Measurements from ENCODE around the gene DIP2B.

The DIP2B gene

GRCh38 chr12:50611021-50611744, 106.4 kb downstream of the DIP2B start:
- Histone ChIP-seq H4K20me1 (ENCODE audit: insufficient read depth) (no peaks in the 10 kb centered on the region), H3K4me2 (no peak overlapping the region), H3K27me3 (ENCODE audit: insufficient read depth, low read depth) (no peaks in the 10 kb centered on the region), H3K9ac (no peak overlapping the region), H3K36me3 (ENCODE audit: insufficient read depth) (no peaks in the 10 kb centered on the region), H3K4me1 (ENCODE audit: low read depth, poor library complexity, severe bottlenecking) (no peaks in the 10 kb centered on the region), H3K79me2 (ENCODE audit: insufficient read depth, low read depth) (no peaks in the 10 kb centered on the region), H3K27ac (no peak overlapping the region), H2AFZ (ENCODE audit: low read depth) (no peak overlapping the region), H3K4me3 (IDR thresholded peaks at IDR 0.05; ENCODE audit: insufficient read depth, low read depth, low read length) (no peak overlapping the region)
- TF ChIP-seq, protein P1, sequence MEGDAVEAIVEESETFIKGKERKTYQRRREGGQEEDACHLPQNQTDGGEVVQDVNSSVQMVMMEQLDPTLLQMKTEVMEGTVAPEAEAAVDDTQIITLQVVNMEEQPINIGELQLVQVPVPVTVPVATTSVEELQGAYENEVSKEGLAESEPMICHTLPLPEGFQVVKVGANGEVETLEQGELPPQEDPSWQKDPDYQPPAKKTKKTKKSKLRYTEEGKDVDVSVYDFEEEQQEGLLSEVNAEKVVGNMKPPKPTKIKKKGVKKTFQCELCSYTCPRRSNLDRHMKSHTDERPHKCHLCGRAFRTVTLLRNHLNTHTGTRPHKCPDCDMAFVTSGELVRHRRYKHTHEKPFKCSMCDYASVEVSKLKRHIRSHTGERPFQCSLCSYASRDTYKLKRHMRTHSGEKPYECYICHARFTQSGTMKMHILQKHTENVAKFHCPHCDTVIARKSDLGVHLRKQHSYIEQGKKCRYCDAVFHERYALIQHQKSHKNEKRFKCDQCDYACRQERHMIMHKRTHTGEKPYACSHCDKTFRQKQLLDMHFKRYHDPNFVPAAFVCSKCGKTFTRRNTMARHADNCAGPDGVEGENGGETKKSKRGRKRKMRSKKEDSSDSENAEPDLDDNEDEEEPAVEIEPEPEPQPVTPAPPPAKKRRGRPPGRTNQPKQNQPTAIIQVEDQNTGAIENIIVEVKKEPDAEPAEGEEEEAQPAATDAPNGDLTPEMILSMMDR (conservative IDR thresholded peaks at IDR 0.05; ENCODE audit: low read depth, low read length), result no peak

GRCh38 chr12:50612882-50613281, 108.1 kb downstream of the DIP2B start:
- Histone ChIP-seq H3K4me2 (no peak overlapping the region), H4K20me1 (ENCODE audit: insufficient read depth) (no peaks in the 10 kb centered on the region), H3K9ac (no peak overlapping the region), H3K4me3 (IDR thresholded peaks at IDR 0.05; ENCODE audit: insufficient read depth, low read depth, low read length) (no peak overlapping the region), H3K36me3 (ENCODE audit: insufficient read depth) (no peaks in the 10 kb centered on the region), H3K27ac (no peak overlapping the region), H2AFZ (ENCODE audit: low read depth) (no peak overlapping the region), H3K27me3 (ENCODE audit: insufficient read depth, low read depth) (no peaks in the 10 kb centered on the region), H3K4me1 (ENCODE audit: low read depth, poor library complexity, severe bottlenecking) (no peaks in the 10 kb centered on the region), H3K79me2 (ENCODE audit: insufficient read depth, low read depth) (no peaks in the 10 kb centered on the region)
- TF ChIP-seq, protein P1 (conservative IDR thresholded peaks at IDR 0.05; ENCODE audit: low read depth, low read length), result no peak

DNA sequence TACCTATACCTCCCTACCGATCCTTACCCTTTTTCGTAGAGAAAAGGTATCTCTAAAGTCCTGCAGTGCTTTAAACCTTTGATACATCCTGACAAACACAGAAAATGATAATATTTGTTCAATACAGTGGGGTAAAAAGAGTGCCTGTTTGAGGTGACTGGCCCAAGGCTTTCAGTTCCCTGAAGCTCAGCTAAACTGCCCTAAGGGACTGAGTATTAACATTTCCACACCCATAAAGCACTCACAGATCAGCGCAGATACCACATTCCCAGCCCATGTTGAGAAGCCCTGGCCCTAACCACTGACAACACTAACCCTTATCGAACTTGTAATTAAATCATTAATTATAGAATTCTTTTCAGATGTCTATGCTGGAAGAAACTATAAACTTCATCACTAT, 108.7 kb downstream of the DIP2B start:
- TF ChIP-seq, protein P1 (conservative IDR thresholded peaks at IDR 0.05; ENCODE audit: low read depth, low read length), result no peak
- Histone ChIP-seq H2AFZ (ENCODE audit: low read depth) (no peak overlapping the region), H3K9ac (no peak overlapping the region), H3K79me2 (ENCODE audit: insufficient read depth, low read depth) (no peaks in the 10 kb centered on the region), H3K4me3 (IDR thresholded peaks at IDR 0.05; ENCODE audit: insufficient read depth, low read depth, low read length) (no peak overlapping the region), H3K27ac (no peak overlapping the region), H3K4me1 (ENCODE audit: low read depth, poor library complexity, severe bottlenecking) (no peaks in the 10 kb centered on the region), H4K20me1 (ENCODE audit: insufficient read depth) (no peaks in the 10 kb centered on the region), H3K36me3 (ENCODE audit: insufficient read depth) (no peaks in the 10 kb centered on the region), H3K27me3 (ENCODE audit: insufficient read depth, low read depth) (no peaks in the 10 kb centered on the region), H3K4me2 (no peak overlapping the region)

GRCh38 chr12:50614167-50614759, 109.5 kb downstream of the DIP2B start:
- no peaks in the 10 kb centered on the region for H3K4me1 ChIP-seq (ENCODE audit: low read depth, poor library complexity, severe bottlenecking)
- H3K27ac ChIP-seq, result no peak overlapping the region

More at GRCh38 chr12:50614167-50614759, 109.5 kb downstream of the DIP2B start:
- Histone ChIP-seq H3K79me2 (ENCODE audit: insufficient read depth, low read depth) (no peaks in the 10 kb centered on the region), H3K4me3 (IDR thresholded peaks at IDR 0.05; ENCODE audit: insufficient read depth, low read depth, low read length) (no peak overlapping the region), H2AFZ (ENCODE audit: low read depth) (no peak overlapping the region), H3K27me3 (ENCODE audit: insufficient read depth, low read depth) (no peaks in the 10 kb centered on the region), H3K4me2 (no peak overlapping the region), H3K9ac (no peak overlapping the region), H3K36me3 (ENCODE audit: insufficient read depth) (no peaks in the 10 kb centered on the region), H4K20me1 (ENCODE audit: insufficient read depth) (no peaks in the 10 kb centered on the region)
- TF ChIP-seq, protein P1 (conservative IDR thresholded peaks at IDR 0.05; ENCODE audit: low read depth, low read length), result no peak

All from KMS-11 (cell line).